B cell (primary cell): Measurements from ENCODE around the gene AP5S1. TPM values are rescaled to one million over a fixed set of nuclear protein-coding genes. Genes with fewer than 3 reads are reported as not detected.
A peak's percentile ranks its signal among the peaks of the same experiment; 100 is the strongest.

Experiments
- ATAC-seq: fragments of 200-7000 bp; cut with Tn5 transposase; one replicate; pipeline ENCODE4 v1.10.0; 2021; ENCODE audit warnings: low read depth, mild to moderate bottlenecking, moderate number of reproducible peaks, moderate library complexity
- CTCF ChIA-PET: fragments of 350-600 bp; sonication (Branson Sonifier 250); formaldehyde crosslinking; loops from one replicate; lab custom pipeline; 2021; ENCODE audit warnings: antibody characterized with exemption, inconsistent platforms; lab: Charles Lee
- POLR2A ChIA-PET: fragments of 350-600 bp; sonication (Branson Sonifier 250); formaldehyde crosslinking; loops from one replicate; lab custom pipeline; 2021; ENCODE audit warnings: antibody characterized with exemption; lab: Charles Lee
- DNase-seq: peaks from one replicate; pipeline ENCODE4 v3.0.0; 2013
- H2AFZ ChIP-seq: 2 replicates; pipeline ENCODE4 v1.6.1; 2012; ENCODE audit warnings: mild to moderate bottlenecking, low read depth, low read length; ENCODE audit not compliant: insufficient read depth, poor library complexity, severe bottlenecking
- H3K27ac ChIP-seq, 2 donors: 1 replicate in 1 of 2; 2 replicates in 1 of 2; pipeline ENCODE4 v1.5.1; 2012 to 2013; ENCODE audit warnings: low read length in 2 of 2, mild to moderate bottlenecking in 2 of 2, moderate library complexity in 1 of 2
- H3K27me3 ChIP-seq, 4 experiments: fragments of 200-600 bp in 1 of 4; sonication (generic) in 1 of 4; replicated peaks in 1 of 4; 1 replicate in 2 of 4; 2 replicates in 2 of 4; pipeline versions ENCODE4 v1.6.1 to v1.7.0; 2013 to 2016; ENCODE audit warnings: low read length in 3 of 4, mild to moderate bottlenecking in 2 of 4, mixed read lengths in 1 of 4, moderate library complexity in 1 of 4; ENCODE audit not compliant: insufficient read depth in 4 of 4, control insufficient read depth in 3 of 4; ENCODE audit errors: control extremely low read depth in 1 of 4
- H3K36me3 ChIP-seq, 2 experiments: replicated peaks in 1 of 2; 1 replicate in 1 of 2; 2 replicates in 1 of 2; pipeline versions ENCODE4 v1.6.1 to v1.7.1; 2013; ENCODE audit warnings: low read length in 1 of 2; ENCODE audit not compliant: insufficient read depth in 2 of 2, control insufficient read depth in 1 of 2; ENCODE audit errors: control extremely low read depth in 1 of 2, extremely low read depth in 1 of 2
- H3K4me1 ChIP-seq, 2 donors: fragments of 200-600 bp in 1 of 2; sonication (generic) in 1 of 2; 1 replicate in 1 of 2; 2 replicates in 1 of 2; pipeline versions ENCODE4 v1.5.1 to v1.6.1; 2013 to 2017; ENCODE audit warnings: low read length in 2 of 2; ENCODE audit not compliant: control insufficient read depth in 2 of 2, insufficient read depth in 2 of 2
- H3K4me2 ChIP-seq: replicated peaks from 2 replicates; pipeline ENCODE3; 2012; ENCODE audit warnings: mild to moderate bottlenecking, low read depth, low read length; ENCODE audit not compliant: poor library complexity, severe bottlenecking
- H3K4me3 ChIP-seq, 5 experiments: fragments of 200-600 bp in 1 of 5; sonication (generic) in 1 of 5; 1 replicate in 3 of 5; 2 replicates in 2 of 5; pipeline versions ENCODE4 v1.5.1 to v1.7.0; 2011 to 2016; ENCODE audit warnings: low read length in 4 of 5, mild to moderate bottlenecking in 4 of 5, low read depth in 2 of 5, control low read depth in 1 of 5, moderate library complexity in 1 of 5; ENCODE audit not compliant: insufficient read depth in 1 of 5; ENCODE audit errors: control extremely low read depth in 1 of 5, extremely low read depth in 1 of 5
- H3K79me2 ChIP-seq: fragments of 200-600 bp; sonication (generic); one replicate; pipeline ENCODE4 v1.6.0; 2016; ENCODE audit warnings: low read length; ENCODE audit not compliant: control insufficient read depth, insufficient read depth
- H3K9ac ChIP-seq: fragments of 200-600 bp; sonication (generic); 2 replicates; pipeline ENCODE4 v1.6.1; 2017; ENCODE audit warnings: mild to moderate bottlenecking, low read length, moderate library complexity
- H3K9me3 ChIP-seq, 3 donors: one replicate each; pipeline versions ENCODE4 v1.6.1 to v1.7.1; 2013; ENCODE audit warnings: low read length in 2 of 3; ENCODE audit not compliant: control insufficient read depth in 2 of 3, insufficient read depth in 1 of 3; ENCODE audit errors: control extremely low read depth in 1 of 3
- H4K20me1 ChIP-seq: 2 replicates; pipeline ENCODE4 v1.6.0; 2012; ENCODE audit warnings: mild to moderate bottlenecking, low read length; ENCODE audit not compliant: insufficient read depth, control insufficient read depth, poor library complexity, severe bottlenecking
- H3K27ac Mint-ChIP-seq: one replicate; pipeline ENCODE4 v1.8.0; 2021; ENCODE audit warnings: mixed read lengths
- H3K27me3 Mint-ChIP-seq: one replicate; pipeline ENCODE4 v1.8.0; 2021; ENCODE audit warnings: mixed read lengths
- H3K4me1 Mint-ChIP-seq: one replicate; pipeline ENCODE4 v1.8.0; 2021; ENCODE audit warnings: mixed read lengths
- H3K4me3 Mint-ChIP-seq: one replicate; pipeline ENCODE4 v1.8.0; 2021; ENCODE audit warnings: mixed read lengths
- H3K9me3 Mint-ChIP-seq: one replicate; pipeline ENCODE4 v1.8.0; 2022; ENCODE audit warnings: mixed read lengths; ENCODE audit not compliant: insufficient read depth
- EZH2 ChIP-seq: IDR thresholded peaks from 2 replicates; pipeline ENCODE4 v1.6.1; 2012; ENCODE audit warnings: borderline replicate concordance, low read depth, mild to moderate bottlenecking, moderate library complexity, low read length; ENCODE audit not compliant: insufficient read depth, poor library complexity, severe bottlenecking
- WGBS: methylation state at CpG from one replicate; pipeline ENCODE4 v1.1.5; 2013; ENCODE audit warnings: missing lambda C conversion rate; ENCODE audit not compliant: insufficient coverage; 5-methylcytosine and 5-hydroxymethylcytosine counted together
- intact Hi-C: fragments of 100-400 bp; cut with micrococcal nuclease; formaldehyde crosslinking; loops from one replicate; pipeline ENCODE4 v1.10.0; 2022
- polyA plus RNA-seq: library from polyadenylated mRNA; depleted of rRNA; stranded (reverse); fragments of >200 nt; gene quantifications from 2 replicates; pipeline ENCODE4 v1.2.3, GENCODE V29; 2012
- total RNA-seq, 2 donors: library from RNA; stranded (reverse); fragments of 120-200 nt in 1 of 2; gene quantifications; 1 replicate in 1 of 2; 2 replicates in 1 of 2; pipeline versions ENCODE4 v1.2.3 to v1.2.4, GENCODE V29; 2013 to 2022
- TF ChIP-seq, protein P1 (sequence below): fragments of 200-600 bp; IDR thresholded peaks from one replicate; pipeline ENCODE4 v1.8.0; 2022; ENCODE audit warnings: antibody characterized with exemption, mild to moderate bottlenecking

AP5S1 gene
- total and polyA plus RNA-seq, 2 donors (not counting 1 experiment from before 2014, with no cell fraction given) = 9.2 to 12.6 TPM

DNA sequence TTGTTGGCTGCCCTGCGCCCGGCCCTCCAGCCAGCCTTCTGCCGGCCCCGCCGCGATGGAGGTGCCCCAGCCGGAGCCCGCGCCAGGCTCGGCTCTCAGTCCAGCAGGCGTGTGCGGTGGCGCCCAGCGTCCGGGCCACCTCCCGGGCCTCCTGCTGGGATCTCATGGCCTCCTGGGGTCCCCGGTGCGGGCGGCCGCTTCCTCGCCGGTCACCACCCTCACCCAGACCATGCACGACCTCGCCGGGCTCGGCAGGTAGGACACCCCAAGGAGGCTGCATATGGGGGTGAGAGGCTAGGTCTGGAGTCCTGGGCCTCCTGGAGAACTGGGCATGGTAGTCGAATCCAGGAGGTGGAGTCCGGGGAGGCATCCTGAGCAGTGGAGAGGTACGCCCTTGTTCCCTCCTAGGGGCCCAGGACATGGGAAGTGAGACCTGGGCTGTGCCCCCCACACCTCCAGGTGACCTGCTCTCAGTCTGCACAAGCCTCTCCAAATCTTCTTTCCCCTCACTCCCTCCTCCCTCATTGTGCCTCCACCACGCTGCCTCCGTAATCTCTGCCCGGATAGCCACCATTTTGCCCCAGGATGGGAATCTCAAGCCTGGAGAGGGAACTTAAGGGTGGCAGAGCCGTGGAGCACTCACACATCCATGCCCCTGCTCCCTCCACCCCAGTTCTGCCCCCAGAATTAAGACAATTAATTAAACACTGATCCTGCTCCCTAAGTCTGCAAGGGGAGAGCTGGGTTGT lies 23.7 kb upstream of the AP5S1 start:
- WGBS = 22% methylated on average over 27 of the region's 33 CpGs
- CTCF ChIA-PET = interaction anchor here (1.2 to 1.8 kb wide), 2 partner anchors 10 to 24 kb away, joined by 7 to 8 read pairs; partner anchors contain the start of genes AP5S1 and CENPB
- TF ChIP-seq, protein P1, sequence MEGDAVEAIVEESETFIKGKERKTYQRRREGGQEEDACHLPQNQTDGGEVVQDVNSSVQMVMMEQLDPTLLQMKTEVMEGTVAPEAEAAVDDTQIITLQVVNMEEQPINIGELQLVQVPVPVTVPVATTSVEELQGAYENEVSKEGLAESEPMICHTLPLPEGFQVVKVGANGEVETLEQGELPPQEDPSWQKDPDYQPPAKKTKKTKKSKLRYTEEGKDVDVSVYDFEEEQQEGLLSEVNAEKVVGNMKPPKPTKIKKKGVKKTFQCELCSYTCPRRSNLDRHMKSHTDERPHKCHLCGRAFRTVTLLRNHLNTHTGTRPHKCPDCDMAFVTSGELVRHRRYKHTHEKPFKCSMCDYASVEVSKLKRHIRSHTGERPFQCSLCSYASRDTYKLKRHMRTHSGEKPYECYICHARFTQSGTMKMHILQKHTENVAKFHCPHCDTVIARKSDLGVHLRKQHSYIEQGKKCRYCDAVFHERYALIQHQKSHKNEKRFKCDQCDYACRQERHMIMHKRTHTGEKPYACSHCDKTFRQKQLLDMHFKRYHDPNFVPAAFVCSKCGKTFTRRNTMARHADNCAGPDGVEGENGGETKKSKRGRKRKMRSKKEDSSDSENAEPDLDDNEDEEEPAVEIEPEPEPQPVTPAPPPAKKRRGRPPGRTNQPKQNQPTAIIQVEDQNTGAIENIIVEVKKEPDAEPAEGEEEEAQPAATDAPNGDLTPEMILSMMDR = no peak
- TF ChIP-seq EZH2 = no peak
- peak overlapping the region in 1 of 2 donors; percentile 79 for H3K27ac ChIP-seq
- peaks cover 51 to 61% of the 10 kb centered on the region in 2 donors for H3K4me1 ChIP-seq
- H3K27me3 Mint-ChIP-seq = no peaks in the 10 kb centered on the region
- no peaks in the 10 kb centered on the region for H3K9me3 Mint-ChIP-seq
- H4K20me1 ChIP-seq = peaks cover 4% of the 10 kb centered on the region
- peak overlapping the region; percentile 94 for H3K27ac Mint-ChIP-seq
- H3K79me2 ChIP-seq = peaks cover 19% of the 10 kb centered on the region
- H3K27me3 ChIP-seq = no peaks in the 10 kb centered on the region
- H3K4me1 Mint-ChIP-seq = peaks cover 56% of the 10 kb centered on the region
- peak overlapping the region; percentile 99 for H3K4me2 ChIP-seq
- no peaks in the 10 kb centered on the region for H3K9me3 ChIP-seq
- peak overlapping the region; percentile 63 for H3K9ac ChIP-seq
- peak; percentile 36 for DNase-seq
- ATAC-seq = no peak
- peaks cover 0 to 16% of the 10 kb centered on the region in 2 experiments for H3K36me3 ChIP-seq
- H3K4me3 ChIP-seq = peak overlapping the region; percentile 21 to 91 (median 81)
- H2AFZ ChIP-seq = no peak overlapping the region
- peak overlapping the region; percentile 84 for H3K4me3 Mint-ChIP-seq
- POLR2A ChIA-PET = interaction anchor here (0.6 to 1.9 kb wide), 6 partner anchors 10 to 179 kb away, joined by 4 to 16 read pairs (median 7); partner anchors contain the start of genes ADISSP, AP5S1 and CENPB
- intact Hi-C loops = loop anchor here (1.0 to 2.0 kb wide), 3 partner anchors 15 to 50 kb away; partner anchors contain the start of genes ADISSP and MAVS

DNA sequence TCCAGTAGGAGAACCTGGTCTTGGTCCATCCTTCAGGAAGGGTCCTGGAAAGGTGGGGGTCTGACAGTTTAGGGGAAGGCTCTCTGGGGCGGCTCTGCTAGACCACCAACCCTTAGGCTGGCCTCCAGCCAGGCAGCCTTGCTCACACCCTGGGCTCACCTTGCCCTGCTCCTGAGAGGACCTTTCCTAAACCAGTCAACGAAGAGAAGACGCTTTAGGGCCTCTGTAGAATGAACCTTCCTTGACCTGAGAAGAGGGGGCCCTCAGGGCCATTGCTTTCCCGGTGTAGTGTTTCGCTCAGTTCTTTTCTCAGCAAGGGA lies 23.2 kb upstream of the AP5S1 start:
- Mint-ChIP-seq H3K27ac (peak overlapping the region; percentile 94), H3K27me3 (no peaks in the 10 kb centered on the region), H3K4me3 (peak overlapping the region; percentile 84), H3K9me3 (no peaks in the 10 kb centered on the region), H3K4me1 (peaks cover 56% of the 10 kb centered on the region)
- Histone ChIP-seq H3K4me3 (peak overlapping the region in 4 of 5 experiments; percentile 61 to 91 (median 86)), H2AFZ (no peak overlapping the region), H3K79me2 (peaks cover 23% of the 10 kb centered on the region), H4K20me1 (peaks cover 4% of the 10 kb centered on the region), H3K36me3 (peaks cover 0 to 21% of the 10 kb centered on the region in 2 experiments), H3K9me3 (no peaks in the 10 kb centered on the region), H3K4me1 (peaks cover 51 to 65% of the 10 kb centered on the region in 2 donors), H3K27me3 (no peaks in the 10 kb centered on the region), H3K9ac (peak overlapping the region; percentile 63), H3K4me2 (peak overlapping the region; percentile 99), H3K27ac (peak overlapping the region; percentile 79 to 85)
- TF ChIP-seq EZH2 = no peak
- TF ChIP-seq, protein P1 = no peak
- DNase-seq (no peak), ATAC-seq (no peak)
- intact Hi-C loops = loop anchor here (2.0 kb wide), 1 partner anchor 50 kb away; the partner anchor contains the start of gene MAVS
- POLR2A ChIA-PET = no interaction called here
- 89% methylated on average over 3 of the region's 5 CpGs for WGBS
- CTCF ChIA-PET = interaction anchor here (1.8 kb wide), 1 partner anchor 10 kb away, joined by 8 read pairs; the partner anchor contains the start of gene CENPB
